ENCODE results near the gene ZNF648.

ZNF648 gene

DNA sequence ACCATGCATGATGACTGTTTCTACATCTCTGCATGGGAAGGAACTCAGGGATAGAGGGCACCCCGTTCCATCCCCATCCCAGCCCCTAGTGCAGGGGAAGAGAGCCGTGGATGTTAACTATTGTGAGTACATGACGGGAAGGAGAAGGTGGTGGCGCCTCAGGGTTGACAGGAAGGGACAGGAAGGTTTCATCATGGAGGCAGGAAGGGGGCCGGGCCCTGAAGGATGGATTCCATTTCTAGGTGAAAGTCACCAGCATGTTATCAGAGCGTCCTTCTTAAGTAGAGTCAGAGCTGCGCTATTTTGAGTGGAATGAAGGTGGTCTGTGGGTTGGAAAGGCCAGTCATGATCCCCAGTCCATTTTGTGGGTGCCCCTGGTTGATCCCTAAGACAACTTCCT lies 25.1 kb upstream of the ZNF648 start:
- no peaks in the 10 kb centered on the region for H3K4me1 ChIP-seq (ENCODE audit: insufficient read depth, low read length)
- no peaks in the 10 kb centered on the region for H3K36me3 ChIP-seq (ENCODE audit: insufficient read depth, low read length)
- no peaks in the 10 kb centered on the region for H3K9me3 ChIP-seq (ENCODE audit: control insufficient read depth, insufficient read depth, low read length)
- H3K9ac ChIP-seq (ENCODE audit: low read depth, low read length): no peak overlapping the region

GRCh38 chr1:182086136-182086535 lies 24.6 kb upstream of the ZNF648 start:
- H3K9ac ChIP-seq (ENCODE audit: low read depth, low read length): no peak overlapping the region
- no peaks in the 10 kb centered on the region for H3K9me3 ChIP-seq (ENCODE audit: control insufficient read depth, insufficient read depth, low read length)
- 0 out of 2 replicates have a peak, but pooled peaks cover 2% of the 10 kb centered on the region for H3K4me1 ChIP-seq (ENCODE audit: insufficient read depth, low read length)
- H3K36me3 ChIP-seq (ENCODE audit: insufficient read depth, low read length): no peaks in the 10 kb centered on the region

GRCh38 chr1:182085726-182086125 lies 24.2 kb upstream of the ZNF648 start:
- Histone ChIP-seq H3K4me1 (ENCODE audit: insufficient read depth, low read length) (0 out of 2 replicates have a peak, but pooled peaks cover 2% of the 10 kb centered on the region), H3K9me3 (ENCODE audit: control insufficient read depth, insufficient read depth, low read length) (no peaks in the 10 kb centered on the region), H3K9ac (ENCODE audit: low read depth, low read length) (no peak overlapping the region), H3K36me3 (ENCODE audit: insufficient read depth, low read length) (no peaks in the 10 kb centered on the region)

- peak overlapping the region; percentile 21; the same call in 1 of the 2 replicates for H3K9ac ChIP-seq (ENCODE audit: low read depth, low read length)
Measured at GRCh38 chr1:182084487-182085316, 23.2 kb upstream of the ZNF648 start.

GRCh38 chr1:182083851-182084486 lies 22.5 kb upstream of the ZNF648 start:
- H3K9ac ChIP-seq (ENCODE audit: low read depth, low read length): no peak overlapping the region
- H3K4me1 ChIP-seq (ENCODE audit: insufficient read depth, low read length): 0 out of 2 replicates have a peak, but pooled peaks cover 2% of the 10 kb centered on the region
- no peaks in the 10 kb centered on the region for H3K9me3 ChIP-seq (ENCODE audit: control insufficient read depth, insufficient read depth, low read length)
- H3K36me3 ChIP-seq (ENCODE audit: insufficient read depth, low read length): no peaks in the 10 kb centered on the region

More at GRCh38 chr1:182084487-182085316, 23.2 kb upstream of the ZNF648 start:
- Histone ChIP-seq H3K4me1 (ENCODE audit: insufficient read depth, low read length) (0 out of 2 replicates have a peak, but pooled peaks cover 2% of the 10 kb centered on the region), H3K9me3 (ENCODE audit: control insufficient read depth, insufficient read depth, low read length) (no peaks in the 10 kb centered on the region), H3K36me3 (ENCODE audit: insufficient read depth, low read length) (no peaks in the 10 kb centered on the region)

- H3K36me3 ChIP-seq (ENCODE audit: insufficient read depth, low read length): no peaks in the 10 kb centered on the region
- no peak overlapping the region for H3K9ac ChIP-seq (ENCODE audit: low read depth, low read length)
- H3K9me3 ChIP-seq (ENCODE audit: control insufficient read depth, insufficient read depth, low read length): no peaks in the 10 kb centered on the region
- 0 out of 2 replicates have a peak, but pooled peaks cover 2% of the 10 kb centered on the region for H3K4me1 ChIP-seq (ENCODE audit: insufficient read depth, low read length)
Measured at GRCh38 chr1:182080955-182081582, 19.6 kb upstream of the ZNF648 start.

- 0 out of 2 replicates have a peak, but pooled peaks cover 2% of the 10 kb centered on the region for H3K4me1 ChIP-seq (ENCODE audit: insufficient read depth, low read length)
- H3K9ac ChIP-seq (ENCODE audit: low read depth, low read length): no peak overlapping the region
- no peaks in the 10 kb centered on the region for H3K9me3 ChIP-seq (ENCODE audit: control insufficient read depth, insufficient read depth, low read length)
- H3K36me3 ChIP-seq (ENCODE audit: insufficient read depth, low read length): no peaks in the 10 kb centered on the region
Measured at GRCh38 chr1:182080040-182080439, 18.5 kb upstream of the ZNF648 start.

DNA sequence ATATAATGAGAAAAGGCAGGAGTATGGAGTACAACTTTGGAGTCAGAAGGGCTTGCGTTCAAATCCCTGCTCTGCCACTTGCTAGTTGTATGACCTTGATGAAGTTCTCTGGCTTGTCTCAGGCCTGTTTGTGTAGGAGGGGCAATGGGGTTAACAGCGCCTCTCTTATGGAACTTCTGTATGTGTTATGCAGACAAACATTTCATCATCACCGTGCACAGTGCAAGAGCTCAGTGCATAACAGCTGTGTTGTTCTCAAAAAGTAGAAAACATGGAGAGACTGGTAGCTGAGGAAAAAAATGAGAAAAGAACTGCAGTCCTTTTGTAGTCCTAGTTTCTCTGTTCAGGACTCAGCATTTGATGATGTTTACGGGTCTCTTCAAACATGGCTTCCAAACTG lies 10.4 kb upstream of the ZNF648 start:
- no peaks in the 10 kb centered on the region for H3K36me3 ChIP-seq (ENCODE audit: insufficient read depth, low read length)
- no peak overlapping the region for H3K9ac ChIP-seq (ENCODE audit: low read depth, low read length)
- no peaks in the 10 kb centered on the region for H3K4me1 ChIP-seq (ENCODE audit: insufficient read depth, low read length)
- no peaks in the 10 kb centered on the region for H3K9me3 ChIP-seq (ENCODE audit: control insufficient read depth, insufficient read depth, low read length)

DNA sequence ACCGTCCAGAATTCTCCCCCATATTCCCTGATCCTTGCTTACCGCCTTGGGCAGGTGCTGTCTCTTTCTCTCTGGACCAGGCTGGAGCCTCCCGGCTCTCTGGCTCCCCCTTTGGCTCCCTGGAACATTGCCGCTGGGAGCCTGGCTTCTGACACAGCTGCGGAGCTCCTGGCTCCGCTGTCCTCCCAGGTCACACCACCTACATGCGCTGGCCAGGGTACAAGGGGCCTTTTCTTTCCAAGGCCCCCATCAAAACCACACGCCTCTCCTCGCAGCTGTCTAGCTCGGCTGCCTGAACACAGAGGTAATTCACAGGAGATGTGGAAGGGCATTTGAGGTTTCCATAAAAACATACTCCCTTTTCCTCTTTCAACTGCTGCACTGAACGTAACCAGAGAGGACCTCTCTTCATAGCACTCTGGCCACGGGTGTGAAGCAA lies 7.5 kb upstream of the ZNF648 start:
- no peaks in the 10 kb centered on the region for H3K9me3 ChIP-seq (ENCODE audit: control insufficient read depth, insufficient read depth, low read length)
- no peaks in the 10 kb centered on the region for H3K4me1 ChIP-seq (ENCODE audit: insufficient read depth, low read length)
- no peak overlapping the region for H3K9ac ChIP-seq (ENCODE audit: low read depth, low read length)
- H3K36me3 ChIP-seq (ENCODE audit: insufficient read depth, low read length): no peaks in the 10 kb centered on the region

DNA sequence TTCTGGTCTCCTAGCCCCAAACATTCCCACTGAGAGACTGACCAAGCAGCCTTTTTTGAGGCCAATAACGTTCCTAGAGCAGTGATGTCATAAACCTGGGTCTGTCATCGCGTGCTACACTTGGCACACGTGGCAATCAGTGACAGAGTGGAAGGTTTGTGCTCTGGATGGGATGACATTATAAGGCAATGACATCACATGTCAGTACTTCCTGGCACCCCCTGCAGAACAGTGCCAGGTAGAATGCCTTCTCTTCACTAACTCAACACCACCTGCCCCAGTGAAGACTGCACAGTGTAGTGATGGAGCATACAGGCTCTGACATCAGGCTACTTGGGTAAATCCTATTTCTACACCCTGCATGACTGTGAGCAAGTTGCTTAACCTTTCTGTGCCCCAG lies 5.4 kb upstream of the ZNF648 start:
- Histone ChIP-seq H3K36me3 (ENCODE audit: insufficient read depth, low read length) (no peaks in the 10 kb centered on the region), H3K9me3 (ENCODE audit: control insufficient read depth, insufficient read depth, low read length) (no peaks in the 10 kb centered on the region), H3K9ac (ENCODE audit: low read depth, low read length) (no peak overlapping the region), H3K4me1 (ENCODE audit: insufficient read depth, low read length) (no peaks in the 10 kb centered on the region)

GRCh38 chr1:182065126-182065845 lies 3.8 kb upstream of the ZNF648 start:
- no peaks in the 10 kb centered on the region for H3K36me3 ChIP-seq (ENCODE audit: insufficient read depth, low read length)
- no peak overlapping the region for H3K9ac ChIP-seq (ENCODE audit: low read depth, low read length)
- no peaks in the 10 kb centered on the region; the same call in 1 of the 2 replicates for H3K4me1 ChIP-seq (ENCODE audit: insufficient read depth, low read length)
- no peaks in the 10 kb centered on the region for H3K9me3 ChIP-seq (ENCODE audit: control insufficient read depth, insufficient read depth, low read length)

DNA sequence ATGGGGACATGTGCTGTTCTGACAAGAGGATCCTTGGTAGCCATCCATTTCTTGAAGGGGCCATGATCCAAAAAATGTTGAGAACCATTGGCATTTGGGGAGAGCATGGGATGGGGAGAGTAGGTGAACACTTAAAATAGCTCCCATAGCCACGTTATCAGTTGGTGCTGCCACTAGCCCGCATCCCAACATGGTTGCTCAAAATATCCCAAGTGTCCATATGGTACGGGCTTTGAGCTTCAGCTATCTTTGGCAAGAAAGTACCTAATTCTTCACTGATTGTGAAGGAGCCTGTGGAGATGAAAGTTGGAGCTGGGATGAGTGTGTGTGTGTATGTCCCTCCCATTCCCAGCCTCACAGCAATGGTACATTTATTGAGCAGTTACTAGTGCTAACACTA lies 3.1 kb upstream of the ZNF648 start:
- Histone ChIP-seq H3K36me3 (ENCODE audit: insufficient read depth, low read length) (no peaks in the 10 kb centered on the region), H3K4me1 (ENCODE audit: insufficient read depth, low read length) (no peaks in the 10 kb centered on the region; the same call in 1 of the 2 replicates), H3K9ac (ENCODE audit: low read depth, low read length) (no peak overlapping the region), H3K9me3 (ENCODE audit: control insufficient read depth, insufficient read depth, low read length) (no peaks in the 10 kb centered on the region)

DNA sequence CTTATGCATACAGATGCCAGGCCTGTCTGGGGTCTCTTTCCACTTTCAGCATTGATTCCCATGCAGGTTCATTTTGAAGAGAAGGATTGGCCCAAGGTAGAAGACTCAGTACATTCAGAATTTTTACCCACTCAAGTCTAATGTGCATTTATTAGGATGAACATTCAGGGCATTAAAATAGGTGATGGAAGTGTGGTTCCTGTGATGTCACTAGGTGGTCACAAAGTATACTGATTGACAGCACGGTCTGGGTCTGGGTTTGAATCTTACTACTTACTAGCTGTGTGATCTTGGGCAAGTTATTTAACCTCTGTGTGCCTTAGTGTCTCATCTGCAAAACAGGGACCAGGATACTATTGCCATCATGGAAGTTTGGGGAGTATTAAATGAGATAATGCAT lies 711 bp upstream of the ZNF648 start:
- no peaks in the 10 kb centered on the region; the same call in 1 of the 2 replicates for H3K4me1 ChIP-seq (ENCODE audit: insufficient read depth, low read length)
- H3K9me3 ChIP-seq (ENCODE audit: control insufficient read depth, insufficient read depth, low read length): no peaks in the 10 kb centered on the region
- no peaks in the 10 kb centered on the region for H3K36me3 ChIP-seq (ENCODE audit: insufficient read depth, low read length)
- no peak overlapping the region for H3K9ac ChIP-seq (ENCODE audit: low read depth, low read length)

DNA sequence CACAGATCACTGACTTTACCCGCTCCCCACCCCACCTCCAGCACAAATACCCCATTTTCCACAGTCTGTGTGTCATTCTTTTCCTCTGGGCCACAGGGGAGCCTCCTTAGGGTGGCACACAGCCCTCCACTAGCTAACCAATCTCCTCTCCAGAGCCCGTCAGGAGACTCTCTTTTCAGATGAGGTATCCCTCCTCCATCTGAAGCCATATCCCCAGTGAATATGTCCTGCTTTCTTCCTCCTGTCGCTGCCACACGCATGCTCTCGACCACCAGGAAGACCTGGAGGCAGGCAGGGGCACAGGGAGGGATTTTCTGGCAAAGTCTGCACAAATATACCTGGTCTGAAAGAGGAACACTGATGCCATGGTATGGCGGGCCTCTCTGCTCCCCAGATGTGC lies 635 bp downstream of the ZNF648 start:
- H3K4me1 ChIP-seq (ENCODE audit: insufficient read depth, low read length): no peaks in the 10 kb centered on the region; the same call in 1 of the 2 replicates
- no peaks in the 10 kb centered on the region for H3K36me3 ChIP-seq (ENCODE audit: insufficient read depth, low read length)
- H3K9ac ChIP-seq (ENCODE audit: low read depth, low read length): no peak overlapping the region
- H3K9me3 ChIP-seq (ENCODE audit: control insufficient read depth, insufficient read depth, low read length): no peaks in the 10 kb centered on the region

All from ES-I3 (cell line).